Psoas muscle (tissue), 8 donors: ENCODE measurements around the gene TLR10. TPM values are rescaled to one million over a fixed set of nuclear protein-coding genes. Genes with fewer than 3 reads are reported as not detected.

ENCODE experiments used
- ATAC-seq, 4 donors: fragments of 200-7000 bp; cut with Tn5 transposase; one replicate each; pipeline ENCODE4 v1.9.1; 2020; ENCODE audit warnings: moderate library complexity in 3 of 4, mild to moderate bottlenecking in 2 of 4
- DNase-seq, 2 donors: peaks; one replicate each; pipeline ENCODE4 v3.0.0-alpha.2; 2020
- H3K27ac ChIP-seq: fragments of 200-600 bp; one replicate; pipeline ENCODE4 v1.8.0; 2022
- H3K27me3 ChIP-seq, 3 donors: fragments of 200-600 bp in 1 of 3; one replicate each; pipeline versions ENCODE4 v1.6.1 to v1.8.0; 2013 to 2022; ENCODE audit warnings: low read length in 2 of 3, mild to moderate bottlenecking in 2 of 3, moderate library complexity in 1 of 3; ENCODE audit not compliant: insufficient read depth in 3 of 3
- H3K36me3 ChIP-seq, 2 donors: fragments of 200-600 bp in 1 of 2; one replicate each; pipeline versions ENCODE4 v1.6.1 to v1.8.0; 2013 to 2022; ENCODE audit warnings: low read depth in 1 of 2, mild to moderate bottlenecking in 1 of 2, moderate library complexity in 1 of 2; ENCODE audit not compliant: insufficient read depth in 1 of 2
- H3K4me1 ChIP-seq: fragments of 200-600 bp; one replicate; pipeline ENCODE4 v1.8.0; 2022
- H3K4me3 ChIP-seq: fragments of 200-600 bp; one replicate; pipeline ENCODE4 v1.8.0; 2022; ENCODE audit warnings: mild to moderate bottlenecking
- H3K9me3 ChIP-seq: fragments of 200-600 bp; one replicate; pipeline ENCODE4 v1.8.0; 2022
- CTCF ChIP-seq: fragments of 200-600 bp; IDR thresholded peaks from one replicate; pipeline ENCODE4 v1.8.0; 2022; ENCODE audit warnings: antibody characterized with exemption
- WGBS, 3 donors: extraction: QIAGEN DNeasy Blood & Tissue Kit; methylation state at CpG; one replicate each; pipeline versions ENCODE4 v1.1.6 to v1.1.7; 2013; 5-methylcytosine and 5-hydroxymethylcytosine counted together
- intact Hi-C, 2 donors: fragments of 100-400 bp; cut with DNase I; formaldehyde crosslinking; loops; one replicate each; pipeline versions ENCODE4 v1.11.0 to v1.14.2; 2022
- polyA plus RNA-seq, 3 donors: library from polyadenylated mRNA; stranded (reverse); fragments of 200-250 nt; gene quantifications; one replicate each; pipeline ENCODE4 v1.2.3, GENCODE V29; 2013
- total RNA-seq, 4 donors: library from RNA; stranded (reverse); fragmentation: NEBNext Ultra II Directional in 2 of 4; extraction: Animal tissue kit (Norgen Biotek cat#: 25700) in 2 of 4; gene quantifications; one replicate each; pipeline versions ENCODE4 v1.2.1 to v1.2.4, GENCODE V29; 2021 to 2023
- donor health status: healthy with polysubstance abuse.
- donor health status: DM: no; HTN: no; CAD: no; lungs with moderate emphysema.
- donor health status: Bipolar disorder and iron deficiency.
- donor health status: healthy.
- donor health status: DM: yes; HTN: yes; CAD: no.
- donor health status: DM: no; HTN: no; CAD: no.
- donor health status: DM: no; HTN: no; CAD: no.
- donor health status: DM: yes; HTN: yes; CAD: no.

Gene TLR10
- total and polyA plus RNA-seq, 7 donors = 0.01 to 0.17 (median 0.11) TPM; not detected in 2

- Histone ChIP-seq H3K27ac (no peak overlapping the region), H3K36me3 (no peaks in the 10 kb centered on the region), H3K9me3 (no peaks in the 10 kb centered on the region), H3K4me1 (no peaks in the 10 kb centered on the region), H3K27me3 (no peaks in the 10 kb centered on the region), H3K4me3 (no peak overlapping the region)
- WGBS, 3 donors = 88 to 91% (median 89%) methylated on average over 6 of the region's 6 CpGs
- TF ChIP-seq CTCF = no peak
- DNase-seq = no peak
- no peak for ATAC-seq
- intact Hi-C loops = no loop called here
Observed at GRCh38 chr4:38738940-38739803, 43.6 kb downstream of the TLR10 start.

- H3K9me3 ChIP-seq = no peaks in the 10 kb centered on the region
- 79 to 88% (median 88%) methylated on average over 3 of the region's 3 CpGs for WGBS, 3 donors
- no peak overlapping the region for H3K27ac ChIP-seq
- DNase-seq = no peak
- H3K4me3 ChIP-seq = no peak overlapping the region
- intact Hi-C loops = no loop called here
- no peaks in the 10 kb centered on the region for H3K4me1 ChIP-seq
- no peak for ATAC-seq
- no peaks in the 10 kb centered on the region for H3K27me3 ChIP-seq
- no peak for TF ChIP-seq CTCF
- H3K36me3 ChIP-seq = no peaks in the 10 kb centered on the region
Observed at GRCh38 chr4:38735870-38736269, 46.9 kb downstream of the TLR10 start.

GRCh38 chr4:38734911-38735310 lies 47.9 kb downstream of the TLR10 start:
- DNase-seq = no peak
- intact Hi-C loops = loop anchor here (5.0 kb wide), 3 partner anchors 418 to 658 kb away; no protein-coding TSS in a partner anchor
- Histone ChIP-seq H3K4me1 (no peaks in the 10 kb centered on the region), H3K9me3 (no peaks in the 10 kb centered on the region), H3K27ac (no peak overlapping the region), H3K4me3 (no peak overlapping the region), H3K27me3 (no peaks in the 10 kb centered on the region), H3K36me3 (no peaks in the 10 kb centered on the region)
- 76 to 88% (median 84%) methylated on average over 2 of the region's 2 CpGs for WGBS, 3 donors
- TF ChIP-seq CTCF = no peak
- no peak for ATAC-seq

GRCh38 chr4:38734446-38734845 lies 48.3 kb downstream of the TLR10 start:
- Histone ChIP-seq H3K36me3 (no peaks in the 10 kb centered on the region), H3K4me1 (no peaks in the 10 kb centered on the region), H3K27ac (no peak overlapping the region), H3K9me3 (no peaks in the 10 kb centered on the region), H3K4me3 (no peak overlapping the region), H3K27me3 (no peaks in the 10 kb centered on the region)
- ATAC-seq = no peak
- 90 to 92% (median 91%) methylated on average over 5 of the region's 5 CpGs for WGBS, 3 donors
- DNase-seq = no peak
- intact Hi-C loops = loop anchor here (5.0 kb wide), 3 partner anchors 417 to 657 kb away; no protein-coding TSS in a partner anchor
- TF ChIP-seq CTCF = no peak
